Natural killer cell treated with Interleukin-12 subunit alpha and Interleukin-12 subunit beta and Interleukin-15 and Interleukin-18, amount 100 ng/mL, for 72 hours (primary cell): ENCODE results near the gene VOPP1. TPM values are rescaled to one million over a fixed set of nuclear protein-coding genes. Genes with fewer than 3 reads are reported as not detected.

Source experiments
- total RNA-seq, 2 donors: library from RNA; stranded (reverse); gene quantifications; one replicate each; pipeline ENCODE4 v1.2.3, GENCODE V29; 2022

VOPP1 gene
- total RNA-seq, 2 donors from 2014 or later: 204 to 244 TPM

Other genes starting within 250 kb of the VOPP1 start
- gene LANCL2, start 207.2 kb downstream of the VOPP1 start, total RNA-seq: 10 to 100 TPM; 14.3 to 28.2 TPM